ENCODE measurements around the gene ARPIN. TPM values are rescaled to one million over a fixed set of nuclear protein-coding genes. Genes with fewer than 3 reads are reported as not detected.
"Not testable (repeated sequence)": the region's sequence is repeated elsewhere in the genome, so short reads cannot be mapped to it uniquely, and the experiment has no call there.

The ARPIN gene
- polyA plus RNA-seq, 3 donors = 9.7 to 19.3 (median 14.0) TPM

DNA sequence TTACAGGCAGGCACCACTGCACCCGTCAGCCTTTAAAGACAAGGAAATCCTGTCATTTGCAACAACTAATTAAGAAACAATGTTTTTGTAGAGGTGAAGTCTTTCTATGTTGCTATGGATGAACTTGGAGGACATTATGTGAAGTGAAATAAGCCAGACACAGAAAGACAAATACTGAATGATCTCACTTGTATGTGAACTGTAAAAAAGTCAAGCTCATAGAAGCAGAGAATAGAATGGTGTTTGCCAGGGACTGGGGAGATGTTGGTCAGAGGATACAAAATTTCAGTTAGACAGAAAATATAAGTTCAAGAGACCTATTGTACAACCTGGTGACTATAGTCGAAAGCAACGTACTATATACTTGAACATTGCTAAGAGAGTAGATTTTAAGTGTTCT is 27.2 kb upstream of the ARPIN start:
- intact Hi-C loops (cut with micrococcal nuclease) = no loop called here
- H3K79me2 ChIP-seq (ENCODE audit: insufficient read depth, low read length) = no peaks in the 10 kb centered on the region

DNA sequence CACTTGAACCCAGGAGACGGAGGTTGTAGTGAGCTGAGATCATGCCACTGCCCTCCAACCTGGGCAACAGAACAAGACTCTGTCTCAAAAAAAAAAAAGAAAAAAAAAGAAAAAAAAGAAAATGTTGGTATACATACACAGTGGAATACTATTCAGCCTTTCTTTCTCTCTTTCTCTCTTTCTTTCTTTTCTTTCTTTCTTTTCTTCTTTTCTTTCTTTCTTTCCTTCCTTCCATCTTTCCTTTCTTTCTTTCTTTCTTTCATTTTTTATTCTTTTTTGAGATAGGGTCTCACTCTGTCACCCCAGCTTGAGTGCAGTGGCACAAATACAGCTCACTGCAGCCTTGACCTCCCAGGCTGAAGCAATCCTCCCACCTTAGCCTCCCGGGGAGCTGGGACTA is 26.6 kb upstream of the ARPIN start:
- Mint-ChIP-seq H3K27me3 (ENCODE audit: low read depth in 3 of 3) (peaks cover 5 to 18% (median 13%) of the 10 kb centered on the region in 3 donors), H3K4me1 (peaks cover 24% of the 10 kb centered on the region)
- H3K36me3 Mint-ChIP-seq; H3K4me3 ChIP-seq (replicated peaks in 1 of 3; ENCODE audit: low read depth in 2 of 3, low read length in 3 of 3); H3K9ac ChIP-seq (ENCODE audit: insufficient read depth, low read length, poor library complexity, severe bottlenecking); H3K9me3 Mint-ChIP-seq; H3K4me3 Mint-ChIP-seq; H3K27ac Mint-ChIP-seq; H3K36me3 ChIP-seq (replicated peaks in 1 of 2; ENCODE audit: control insufficient read depth in 1 of 2, insufficient read depth in 2 of 2, low read length in 2 of 2); H3K9me3 ChIP-seq (replicated peaks in 1 of 2; ENCODE audit: control insufficient read depth in 1 of 2, insufficient read depth in 1 of 2, low read length in 2 of 2); H3K4me2 ChIP-seq (replicated peaks; ENCODE audit: extremely low read depth, low read length, poor library complexity, severe bottlenecking); DNase-seq; H3K27ac ChIP-seq (ENCODE audit: low read depth in 1 of 2, low read length in 2 of 2); H3K79me2 ChIP-seq (ENCODE audit: insufficient read depth, low read length); H3K27me3 ChIP-seq (ENCODE audit: control insufficient read depth in 2 of 2, insufficient read depth in 2 of 2, low read length in 2 of 2); H2AFZ ChIP-seq (ENCODE audit: insufficient read depth, low read depth, low read length, poor library complexity, severe bottlenecking); H4K20me1 ChIP-seq (ENCODE audit: insufficient read depth, low read length); intact Hi-C loops (cut with micrococcal nuclease): not testable (repeated sequence)
- peaks cover 11 to 14% of the 10 kb centered on the region in 2 donors for H3K4me1 ChIP-seq (ENCODE audit: control insufficient read depth in 1 of 2, insufficient read depth in 2 of 2, low read length in 2 of 2)
- 100% methylated on average over 1 of the region's 2 CpGs for WGBS (ENCODE audit: insufficient coverage)

More for the DNA sequence above, 27.2 kb upstream of the ARPIN start:
- Histone ChIP-seq H3K4me1 (ENCODE audit: control insufficient read depth in 1 of 2, insufficient read depth in 2 of 2, low read length in 2 of 2) (peaks cover 11 to 14% of the 10 kb centered on the region in 2 donors), H3K27ac (ENCODE audit: low read depth in 1 of 2, low read length in 2 of 2) (no peak overlapping the region), H3K4me2 (replicated peaks; ENCODE audit: extremely low read depth, low read length, poor library complexity, severe bottlenecking) (no peak overlapping the region), H4K20me1 (ENCODE audit: insufficient read depth, low read length) (no peaks in the 10 kb centered on the region), H3K4me3 (replicated peaks in 1 of 3; ENCODE audit: low read depth in 2 of 3, low read length in 3 of 3) (no peak overlapping the region), H3K9me3 (replicated peaks in 1 of 2; ENCODE audit: control insufficient read depth in 1 of 2, insufficient read depth in 1 of 2, low read length in 2 of 2) (no peaks in the 10 kb centered on the region), H3K9ac (ENCODE audit: insufficient read depth, low read length, poor library complexity, severe bottlenecking) (no peak overlapping the region), H3K36me3 (replicated peaks in 1 of 2; ENCODE audit: control insufficient read depth in 1 of 2, insufficient read depth in 2 of 2, low read length in 2 of 2) (no peaks in the 10 kb centered on the region), H3K27me3 (ENCODE audit: control insufficient read depth in 2 of 2, insufficient read depth in 2 of 2, low read length in 2 of 2) (no peaks in the 10 kb centered on the region), H2AFZ (ENCODE audit: insufficient read depth, low read depth, low read length, poor library complexity, severe bottlenecking) (no peak overlapping the region)
- WGBS (ENCODE audit: insufficient coverage) = no CpG with 5 or more reads among the region's 3 CpGs
- Mint-ChIP-seq H3K27me3 (ENCODE audit: low read depth in 3 of 3) (peaks cover 5 to 16% (median 13%) of the 10 kb centered on the region in 3 donors), H3K4me3 (no peak overlapping the region), H3K27ac (no peak overlapping the region), H3K9me3 (peaks cover 0 to 4% (median 2%) of the 10 kb centered on the region in 7 donors), H3K4me1 (peaks cover 24% of the 10 kb centered on the region), H3K36me3 (no peaks in the 10 kb centered on the region)
- TF ChIP-seq, protein P1, sequence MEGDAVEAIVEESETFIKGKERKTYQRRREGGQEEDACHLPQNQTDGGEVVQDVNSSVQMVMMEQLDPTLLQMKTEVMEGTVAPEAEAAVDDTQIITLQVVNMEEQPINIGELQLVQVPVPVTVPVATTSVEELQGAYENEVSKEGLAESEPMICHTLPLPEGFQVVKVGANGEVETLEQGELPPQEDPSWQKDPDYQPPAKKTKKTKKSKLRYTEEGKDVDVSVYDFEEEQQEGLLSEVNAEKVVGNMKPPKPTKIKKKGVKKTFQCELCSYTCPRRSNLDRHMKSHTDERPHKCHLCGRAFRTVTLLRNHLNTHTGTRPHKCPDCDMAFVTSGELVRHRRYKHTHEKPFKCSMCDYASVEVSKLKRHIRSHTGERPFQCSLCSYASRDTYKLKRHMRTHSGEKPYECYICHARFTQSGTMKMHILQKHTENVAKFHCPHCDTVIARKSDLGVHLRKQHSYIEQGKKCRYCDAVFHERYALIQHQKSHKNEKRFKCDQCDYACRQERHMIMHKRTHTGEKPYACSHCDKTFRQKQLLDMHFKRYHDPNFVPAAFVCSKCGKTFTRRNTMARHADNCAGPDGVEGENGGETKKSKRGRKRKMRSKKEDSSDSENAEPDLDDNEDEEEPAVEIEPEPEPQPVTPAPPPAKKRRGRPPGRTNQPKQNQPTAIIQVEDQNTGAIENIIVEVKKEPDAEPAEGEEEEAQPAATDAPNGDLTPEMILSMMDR (IDR thresholded peaks at IDR 0.05) = no peak
- no peak for DNase-seq

All from CD14-positive monocyte (primary cell).